Neural cell (in vitro differentiated cells): ENCODE data around the gene FARP1.

Experiments
- RAD21 ChIP-seq: fragments of 450-650 bp; conservative IDR thresholded peaks from 2 replicates; pipeline ENCODE4 v1.6.1; 2014; ENCODE audit warnings: antibody characterized with exemption, mild to moderate bottlenecking, moderate library complexity
- TF ChIP-seq, protein P1 (sequence below): fragments of 450-650 bp; IDR thresholded peaks from 2 replicates; pipeline ENCODE4 v1.5.1; 2014; ENCODE audit warnings: antibody characterized with exemption, mild to moderate bottlenecking, moderate library complexity; ENCODE audit not compliant: poor library complexity, severe bottlenecking

DNA sequence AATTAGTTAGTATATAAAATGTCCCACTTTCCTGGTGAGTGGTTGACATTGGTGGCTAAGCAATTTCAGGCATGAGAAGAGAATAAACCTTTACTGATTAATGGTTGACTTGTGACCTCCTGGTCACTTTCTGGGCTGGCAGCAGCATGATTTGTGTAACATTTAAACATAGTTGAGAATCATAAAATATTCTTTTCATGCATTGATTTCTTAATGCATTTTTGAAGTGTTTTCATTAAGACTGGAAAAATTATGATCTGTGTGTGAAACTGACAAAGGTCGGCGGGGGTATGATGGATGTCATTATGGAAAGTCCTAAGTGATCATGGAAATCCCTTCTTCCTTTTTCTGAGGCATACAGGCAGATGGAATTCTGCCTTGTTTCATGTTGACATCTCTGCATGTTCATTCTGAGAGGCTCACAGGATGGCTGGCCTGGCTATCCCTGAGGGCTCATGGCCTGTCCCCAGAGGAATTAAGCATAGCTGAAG, 132.8 kb downstream of the FARP1 start:
- no peak for TF ChIP-seq RAD21
- TF ChIP-seq, protein P1, sequence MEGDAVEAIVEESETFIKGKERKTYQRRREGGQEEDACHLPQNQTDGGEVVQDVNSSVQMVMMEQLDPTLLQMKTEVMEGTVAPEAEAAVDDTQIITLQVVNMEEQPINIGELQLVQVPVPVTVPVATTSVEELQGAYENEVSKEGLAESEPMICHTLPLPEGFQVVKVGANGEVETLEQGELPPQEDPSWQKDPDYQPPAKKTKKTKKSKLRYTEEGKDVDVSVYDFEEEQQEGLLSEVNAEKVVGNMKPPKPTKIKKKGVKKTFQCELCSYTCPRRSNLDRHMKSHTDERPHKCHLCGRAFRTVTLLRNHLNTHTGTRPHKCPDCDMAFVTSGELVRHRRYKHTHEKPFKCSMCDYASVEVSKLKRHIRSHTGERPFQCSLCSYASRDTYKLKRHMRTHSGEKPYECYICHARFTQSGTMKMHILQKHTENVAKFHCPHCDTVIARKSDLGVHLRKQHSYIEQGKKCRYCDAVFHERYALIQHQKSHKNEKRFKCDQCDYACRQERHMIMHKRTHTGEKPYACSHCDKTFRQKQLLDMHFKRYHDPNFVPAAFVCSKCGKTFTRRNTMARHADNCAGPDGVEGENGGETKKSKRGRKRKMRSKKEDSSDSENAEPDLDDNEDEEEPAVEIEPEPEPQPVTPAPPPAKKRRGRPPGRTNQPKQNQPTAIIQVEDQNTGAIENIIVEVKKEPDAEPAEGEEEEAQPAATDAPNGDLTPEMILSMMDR: no peak
